Endothelial cell of umbilical vein (primary cell): ENCODE measurements around the gene GRID2.

Experiments used
- CTCF ChIP-seq, 2 donors: IDR thresholded peaks; 1 replicate in 1 of 2; 2 replicates in 1 of 2; pipeline ENCODE4 v1.5.1; 2011; ENCODE audit warnings: low read length in 2 of 2, mild to moderate bottlenecking in 2 of 2, moderate library complexity in 2 of 2, control low read depth in 1 of 2, inconsistent platforms in 1 of 2, low read depth in 1 of 2; ENCODE audit not compliant: insufficient read depth in 1 of 2; ENCODE audit errors: extremely low read depth in 1 of 2
- EZH2 ChIP-seq: IDR thresholded peaks from 2 replicates; pipeline ENCODE4 v1.6.1; 2012; ENCODE audit warnings: borderline replicate concordance, low read depth, mild to moderate bottlenecking, moderate library complexity, low read length, inconsistent platforms; ENCODE audit not compliant: severe bottlenecking
- GATA2 ChIP-seq: IDR thresholded peaks from 2 replicates; pipeline ENCODE4 v1.7.0; 2011; ENCODE audit warnings: low read depth, mild to moderate bottlenecking, moderate library complexity, mixed read lengths, low read length; ENCODE audit not compliant: insufficient read length, insufficient read depth
- MAX ChIP-seq: IDR thresholded peaks from 2 replicates; pipeline ENCODE4 v1.6.1; 2011; ENCODE audit not compliant: insufficient read depth, insufficient read length
- POLR2A ChIP-seq: IDR thresholded peaks from 2 replicates; pipeline ENCODE4 v1.6.1; 2012; ENCODE audit warnings: low read depth, mild to moderate bottlenecking, control low read depth, low read length
- POLR2AphosphoS5 ChIP-seq: IDR thresholded peaks from 2 replicates; pipeline ENCODE4 v1.6.1; 2012; ENCODE audit warnings: low read depth, mild to moderate bottlenecking, control low read depth, low read length, moderate library complexity; ENCODE audit not compliant: insufficient read depth

GRCh38 chr4:92255920-92256244, 47.9 kb upstream of the GRID2 start:
- TF ChIP-seq CTCF (IDR thresholded peaks at IDR 0.05; ENCODE audit: extremely low read depth in 1 of 2, insufficient read depth in 1 of 2, low read depth in 1 of 2, low read length in 2 of 2) (no peak), POLR2A (no peak), POLR2AphosphoS5 (no peak), GATA2 (no peak), MAX (no peak), EZH2 (no peak)
